HG03039 (cell line): Measurements from ENCODE around the gene PCSK1.
"Not testable (repeated sequence)": the region's sequence is repeated elsewhere in the genome, so short reads cannot be mapped to it uniquely, and the experiment has no call there.

ENCODE experiments used
- ATAC-seq: cut with Tn5 transposase; IDR thresholded peaks from one replicate; pipeline ENCODE4 v1.9.1; 2021; ENCODE audit warnings: mild to moderate bottlenecking, moderate library complexity; ENCODE audit not compliant: unreplicated experiment

Gene PCSK1

GRCh38 chr5:96374653-96375052 is 58.4 kb downstream of the PCSK1 start:
- no peak for ATAC-seq

DNA sequence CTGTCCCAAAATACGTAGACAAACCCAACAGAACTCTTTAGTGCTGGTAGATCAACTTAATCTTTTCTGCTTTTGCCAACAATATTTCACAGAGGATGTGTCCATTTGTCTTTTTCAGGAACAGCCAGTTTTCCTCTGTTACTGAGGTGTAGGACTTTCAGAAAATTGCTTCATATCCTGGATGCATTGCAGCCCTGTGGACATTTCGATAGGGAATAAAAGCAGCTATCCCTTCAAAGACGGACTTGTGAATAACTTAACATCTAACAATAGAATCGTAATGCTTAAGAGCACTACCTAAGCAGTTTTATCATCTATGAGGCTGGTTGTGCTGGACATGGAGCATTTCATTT is 59.7 kb downstream of the PCSK1 start:
- ATAC-seq = no peak

- ATAC-seq = no peak
Measured at GRCh38 chr5:96372726-96373380, 60.2 kb downstream of the PCSK1 start.

GRCh38 chr5:96370976-96371375 is 62.1 kb downstream of the PCSK1 start:
- ATAC-seq = no peak

DNA sequence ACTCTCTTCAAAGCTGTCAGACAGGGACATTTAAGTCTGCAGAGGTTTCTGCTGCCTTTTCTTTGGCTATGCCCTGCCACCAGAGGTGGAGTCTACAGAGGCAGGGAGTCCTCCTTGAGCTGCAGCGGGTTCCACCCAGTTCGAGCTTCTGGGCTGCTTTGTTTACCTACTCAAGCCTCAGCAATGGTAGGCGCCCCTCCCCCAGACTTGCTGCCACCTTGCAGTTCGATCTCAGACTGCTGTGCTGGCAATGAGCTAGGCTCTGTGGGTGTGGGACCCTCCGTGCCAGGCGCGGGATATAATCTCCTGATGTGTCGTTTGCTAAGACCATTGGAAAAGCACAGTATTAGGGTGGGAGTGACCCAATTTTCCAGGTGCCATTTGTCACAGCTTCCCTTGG is 65.7 kb downstream of the PCSK1 start:
- not testable (repeated sequence) for ATAC-seq

GRCh38 chr5:96354237-96354636 is 78.8 kb downstream of the PCSK1 start:
- no peak for ATAC-seq

DNA sequence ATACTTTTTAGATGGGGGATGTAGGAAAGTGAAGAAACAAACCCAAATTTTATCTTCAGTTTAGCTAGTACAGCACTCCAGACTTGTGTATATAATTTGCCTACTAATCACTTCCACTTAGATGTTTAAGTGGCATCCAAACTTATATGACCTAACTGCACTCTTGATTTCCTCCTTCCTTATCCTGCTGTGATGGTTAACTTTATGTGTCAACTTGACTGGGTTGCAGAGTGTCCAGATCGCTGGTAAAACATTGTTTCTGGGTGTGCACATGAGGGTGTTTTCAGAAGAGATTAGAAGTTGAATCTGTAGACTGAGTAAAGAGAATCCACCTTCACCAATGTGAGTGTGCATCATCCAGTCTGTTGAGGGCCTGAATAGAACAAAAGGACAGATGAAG is 79.8 kb downstream of the PCSK1 start:
- ATAC-seq = no peak

- no peak for ATAC-seq
Measured at GRCh38 chr5:96350678-96351077, 82.4 kb downstream of the PCSK1 start.

DNA sequence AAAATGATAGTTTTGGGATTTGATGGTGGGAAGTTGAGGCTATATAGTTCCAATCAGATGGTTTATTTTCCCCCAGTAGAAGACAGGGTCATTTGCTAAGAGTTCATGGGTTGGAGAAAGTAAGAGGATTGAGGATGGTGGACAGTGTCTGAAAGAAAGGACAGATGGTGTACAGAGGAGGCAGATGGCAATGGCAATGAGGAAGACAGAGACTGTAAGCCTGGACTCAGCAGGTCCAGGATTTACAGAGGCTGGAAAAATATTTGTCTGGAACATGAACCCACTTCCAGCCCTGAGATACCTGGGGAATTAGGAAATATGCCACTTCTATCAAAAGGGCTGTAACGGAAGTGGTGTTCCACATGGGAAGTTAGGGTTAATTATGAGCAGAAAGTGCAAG is 84.5 kb downstream of the PCSK1 start:
- ATAC-seq = no peak

DNA sequence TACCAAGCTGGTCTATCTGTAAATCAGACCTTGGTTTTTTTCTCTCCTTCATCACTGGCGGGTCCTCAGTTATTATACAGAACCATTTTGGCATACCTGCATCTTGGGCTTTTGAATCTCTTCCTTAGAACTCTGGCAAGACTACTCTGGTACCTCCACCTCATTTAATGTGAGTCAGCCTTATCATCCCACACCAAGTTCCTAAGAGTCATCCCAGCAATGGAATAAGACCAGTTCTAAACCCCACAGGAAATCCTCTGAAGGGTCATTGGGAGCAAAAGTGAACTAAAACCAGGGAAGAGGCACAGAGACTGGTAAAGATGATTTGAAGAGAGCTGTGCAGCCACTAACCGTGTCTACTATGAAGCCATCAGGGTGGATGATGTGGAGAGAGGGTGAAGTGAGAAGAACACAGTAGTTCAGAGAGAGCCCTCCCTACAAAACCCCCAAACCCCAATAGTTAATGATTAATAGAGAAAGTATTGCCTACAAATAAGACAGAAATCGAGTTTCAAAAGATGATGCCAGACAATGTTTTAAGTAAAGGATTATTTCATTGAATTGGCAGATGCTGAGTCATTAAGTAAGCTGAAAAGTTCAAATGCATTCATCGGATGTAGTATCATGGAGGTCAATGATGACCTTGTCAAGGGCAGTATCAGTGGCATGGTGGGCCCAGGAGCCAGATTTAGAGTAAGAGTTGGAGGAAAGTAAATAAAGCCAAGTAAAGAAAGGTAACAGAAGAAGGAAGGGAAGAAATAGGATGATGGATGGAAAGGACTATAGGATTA is 85.4 kb downstream of the PCSK1 start:
- no peak for ATAC-seq

DNA sequence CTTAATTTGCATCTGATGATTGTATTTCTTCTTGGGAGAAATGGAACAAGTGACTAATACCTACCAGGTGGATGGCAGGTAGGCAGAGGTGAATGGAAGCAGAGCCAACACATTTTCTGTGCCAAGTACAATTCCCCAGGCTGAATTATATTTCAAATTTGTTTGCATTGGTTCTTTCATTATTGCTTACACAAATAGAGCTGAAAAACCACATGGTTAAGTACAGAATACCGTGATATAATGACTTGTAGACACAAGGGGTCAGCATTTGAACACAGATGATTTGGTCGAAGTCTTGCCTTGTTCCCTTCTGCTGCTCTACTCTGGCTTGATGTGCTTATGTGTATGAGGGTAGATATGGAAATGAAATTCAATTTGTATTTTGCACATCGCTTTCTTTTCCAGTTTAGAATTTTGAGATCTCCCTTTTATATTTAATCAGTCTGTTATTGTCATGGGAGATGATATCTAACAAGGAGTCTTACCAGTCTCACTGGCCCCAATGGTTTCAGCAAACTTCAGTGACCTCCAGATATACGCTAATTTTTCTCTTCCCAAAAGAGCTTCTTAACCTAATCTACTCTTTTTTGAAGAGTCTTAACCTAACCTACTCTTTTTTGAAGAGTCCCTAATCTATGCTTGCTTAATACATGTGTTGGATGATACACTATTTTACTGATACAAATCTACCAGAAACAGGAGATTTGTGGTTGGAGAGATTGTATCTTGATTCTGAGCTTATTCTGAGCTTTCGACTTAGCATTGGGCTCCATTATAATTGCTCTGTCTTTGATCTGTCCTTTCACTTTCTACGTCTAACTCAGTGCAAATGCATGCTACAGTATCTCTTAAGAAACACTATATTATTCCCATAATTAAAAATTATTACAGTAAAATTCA is 88.1 kb downstream of the PCSK1 start:
- ATAC-seq = peak; percentile 79

DNA sequence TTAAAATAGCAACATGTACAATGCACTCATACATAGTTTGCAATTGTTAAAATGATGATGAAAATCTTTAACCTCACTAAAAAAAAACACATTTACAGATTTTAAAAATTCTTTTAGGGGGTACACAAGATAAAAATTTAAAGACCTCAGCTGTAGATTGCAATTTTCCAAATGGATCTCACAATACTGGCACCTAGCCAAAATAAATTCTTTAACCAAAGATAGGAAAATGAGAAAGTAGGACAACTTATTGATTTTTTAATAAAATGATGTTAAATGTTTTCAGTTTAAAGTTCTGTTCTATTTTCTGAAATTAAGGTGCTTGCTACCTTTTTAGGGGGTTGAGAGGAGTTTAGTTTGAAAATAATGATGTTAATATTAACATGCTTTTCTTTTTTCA is 90.0 kb downstream of the PCSK1 start:
- no peak for ATAC-seq

- no peak for ATAC-seq
Measured at GRCh38 chr5:96342581-96342980, 90.5 kb downstream of the PCSK1 start.
